HG02938 (cell line): ENCODE data around the gene PALM3.

Experiments used
- ATAC-seq: cut with Tn5 transposase; IDR thresholded peaks from one replicate; pipeline ENCODE4 v1.9.1; 2021; ENCODE audit warnings: mild to moderate bottlenecking, moderate library complexity; ENCODE audit not compliant: unreplicated experiment

The PALM3 gene

DNA sequence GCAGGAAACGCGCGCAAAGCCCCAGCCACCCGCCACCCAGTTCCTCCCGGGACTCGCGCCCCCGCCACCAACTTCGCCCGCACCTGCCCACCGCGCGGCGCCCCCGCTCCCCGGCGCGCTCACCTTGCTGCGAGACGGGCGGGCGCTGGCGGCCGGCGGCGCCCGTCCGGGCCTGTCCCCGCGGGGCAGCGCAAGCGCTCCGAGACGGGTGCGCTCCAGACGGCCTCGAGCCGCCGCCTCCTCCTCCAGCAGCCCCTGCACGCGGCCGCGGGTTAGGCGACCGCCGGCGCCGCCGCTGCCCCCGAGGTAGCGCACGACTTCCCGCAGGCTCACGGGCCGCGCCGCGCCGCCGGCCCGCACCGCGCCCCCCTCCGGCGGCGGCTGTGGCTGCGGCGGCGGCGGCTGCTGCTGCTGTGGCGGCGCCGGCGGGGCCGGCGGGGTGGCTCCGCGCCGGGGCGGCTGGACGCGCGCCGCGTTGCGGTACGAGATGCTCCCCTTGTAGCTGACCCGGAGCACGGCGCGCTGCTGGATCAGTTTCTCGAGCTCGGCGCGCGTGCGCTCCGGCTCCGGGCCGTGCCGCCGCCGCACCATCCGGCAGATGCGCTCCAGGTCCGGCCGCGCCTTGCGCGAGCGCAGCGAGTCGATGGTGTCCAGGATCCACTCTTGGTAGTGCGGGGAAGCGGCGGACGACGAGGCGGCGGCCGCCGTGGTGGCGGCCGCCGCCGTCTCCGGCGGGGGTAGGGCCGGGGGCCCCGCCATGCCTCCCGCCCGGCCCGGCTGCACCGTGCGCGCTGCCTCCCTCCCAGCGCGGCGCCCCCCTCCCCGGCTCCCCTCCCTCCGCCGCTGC, 28.0 kb upstream of the PALM3 start:
- no peak for ATAC-seq

DNA sequence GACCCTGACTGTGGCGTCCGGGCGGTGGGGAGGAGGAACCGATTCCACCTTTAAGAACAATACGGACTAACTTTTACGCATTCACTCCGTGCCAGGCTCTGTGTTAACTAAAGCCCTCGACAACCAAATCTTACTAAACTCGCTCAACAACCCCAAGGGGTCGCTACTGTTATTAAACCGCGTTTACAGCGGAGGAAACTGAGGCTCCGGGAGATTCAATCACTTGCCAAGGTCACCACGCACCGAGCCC, 27.5 kb upstream of the PALM3 start:
- ATAC-seq: no peak

- ATAC-seq: no peak
Observed at GRCh38 chr19:14088634-14089411, 26.9 kb upstream of the PALM3 start.

DNA sequence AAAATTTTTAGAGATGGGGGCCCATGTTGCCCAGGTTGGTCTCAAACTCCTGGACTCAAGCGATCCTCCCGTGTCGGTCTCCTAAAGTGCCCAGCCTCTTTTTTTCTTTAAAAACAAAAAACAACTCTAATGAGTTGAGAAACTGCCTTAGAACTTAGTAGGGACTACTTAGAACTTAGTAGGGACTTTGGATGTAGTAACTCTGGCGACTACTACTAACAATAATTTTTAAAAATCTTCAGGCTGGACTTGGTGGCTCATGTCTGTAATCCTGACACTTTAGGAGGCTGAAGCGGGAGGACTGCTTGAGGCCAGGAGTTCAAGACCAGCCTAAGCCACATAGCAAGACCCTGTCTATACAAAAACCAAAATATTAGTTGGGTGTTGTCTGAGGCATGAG, 24.2 kb upstream of the PALM3 start:
- ATAC-seq: no peak

DNA sequence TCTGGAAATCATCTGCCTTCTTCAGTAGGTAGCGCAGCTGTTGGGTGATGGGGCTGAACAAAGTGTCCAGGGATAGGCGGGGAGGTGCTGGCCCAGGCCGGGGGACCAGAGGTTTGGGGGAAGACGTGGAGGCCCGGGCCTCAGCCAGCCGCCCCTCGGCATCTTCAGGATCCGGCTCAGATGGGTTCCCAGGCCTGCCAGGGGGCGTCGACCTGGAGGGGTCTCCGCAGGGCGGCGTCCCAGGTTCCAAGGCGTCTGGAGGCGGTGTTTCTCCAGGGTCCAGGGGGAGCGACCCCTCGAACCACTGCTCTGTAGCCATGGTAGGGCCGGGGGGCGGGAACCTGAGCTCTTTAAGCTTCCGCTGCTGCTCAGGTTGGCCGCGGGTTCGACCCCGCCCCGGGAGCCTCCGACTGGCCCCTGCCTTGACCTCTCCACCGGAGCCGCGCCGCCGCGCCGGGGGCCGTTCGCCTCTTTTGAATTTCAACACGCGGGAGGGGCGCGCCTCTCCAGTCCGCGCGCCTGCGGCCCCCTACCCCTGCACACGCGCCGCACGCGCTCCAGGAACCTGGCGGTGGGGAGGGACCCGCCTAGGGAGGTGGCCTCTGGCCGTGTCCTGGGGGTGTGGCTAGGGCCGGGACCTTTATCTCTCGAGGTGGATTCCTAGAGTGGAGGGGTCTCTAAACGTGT, 23.6 kb upstream of the PALM3 start, which contains the start of gene C19orf67:
TSS of gene C19orf67 (minus strand) at position 475 of the 687 bp plus-strand sequence. CDS start at position 319, 156 bp downstream.
- ATAC-seq: no peak

DNA sequence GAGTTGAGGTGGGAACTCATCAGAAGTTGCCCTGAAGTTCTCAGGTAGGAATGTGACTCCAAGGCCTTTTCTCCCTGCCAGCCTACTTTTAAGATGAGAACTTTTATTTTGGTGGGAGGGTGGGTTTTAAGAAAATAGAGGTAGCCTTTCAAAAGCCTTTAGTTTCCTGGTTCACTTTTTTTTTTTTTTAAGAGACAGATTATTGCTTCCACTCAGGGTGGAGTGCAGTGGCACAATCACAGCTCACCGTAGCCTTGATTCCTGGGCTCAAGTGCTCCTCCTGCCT, 20.7 kb upstream of the PALM3 start:
- ATAC-seq: no peak

GRCh38 chr19:14081797-14082674, 20.2 kb upstream of the PALM3 start:
- no peak for ATAC-seq

GRCh38 chr19:14080887-14081796, 19.3 kb upstream of the PALM3 start:
- ATAC-seq: peak; percentile 87

GRCh38 chr19:14078411-14078810, 16.5 kb upstream of the PALM3 start:
- ATAC-seq: no peak

- no peak for ATAC-seq
Observed at GRCh38 chr19:14073925-14074838, 12.3 kb upstream of the PALM3 start.

DNA sequence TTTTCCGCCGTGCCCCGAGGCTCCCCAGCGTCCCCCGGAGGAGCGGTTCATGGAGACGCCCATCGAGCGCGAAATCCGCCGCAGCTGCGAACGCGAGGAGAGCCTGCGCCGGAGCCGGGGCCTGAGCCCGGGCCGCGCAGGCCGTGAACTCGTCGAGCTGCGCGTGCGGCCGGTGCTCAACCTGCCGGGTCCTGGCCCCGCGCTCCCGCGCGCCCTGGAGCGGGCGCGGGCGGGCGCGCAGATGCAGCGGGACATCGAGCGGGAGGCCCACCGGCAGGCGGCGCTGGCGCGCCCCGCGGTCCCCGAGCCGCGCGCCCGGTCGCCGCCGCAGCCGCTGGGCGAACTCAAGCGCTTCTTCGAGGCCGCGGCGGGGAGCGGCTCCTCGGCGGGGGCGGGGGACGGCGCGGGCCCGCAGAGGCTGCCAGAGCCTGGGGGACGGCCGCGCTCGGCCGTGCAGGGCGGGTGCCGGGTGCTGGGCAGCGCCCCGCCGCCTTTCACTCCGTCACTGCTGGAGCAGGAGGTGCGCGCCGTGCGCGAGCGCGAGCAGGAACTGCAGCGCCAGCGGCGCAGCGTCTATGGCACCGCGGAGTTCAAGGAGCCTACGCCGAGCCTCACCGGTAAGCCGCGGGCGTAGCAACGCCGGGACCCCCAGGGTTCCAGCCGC, 11.5 kb upstream of the PALM3 start:
- ATAC-seq: peak; percentile 40

DNA sequence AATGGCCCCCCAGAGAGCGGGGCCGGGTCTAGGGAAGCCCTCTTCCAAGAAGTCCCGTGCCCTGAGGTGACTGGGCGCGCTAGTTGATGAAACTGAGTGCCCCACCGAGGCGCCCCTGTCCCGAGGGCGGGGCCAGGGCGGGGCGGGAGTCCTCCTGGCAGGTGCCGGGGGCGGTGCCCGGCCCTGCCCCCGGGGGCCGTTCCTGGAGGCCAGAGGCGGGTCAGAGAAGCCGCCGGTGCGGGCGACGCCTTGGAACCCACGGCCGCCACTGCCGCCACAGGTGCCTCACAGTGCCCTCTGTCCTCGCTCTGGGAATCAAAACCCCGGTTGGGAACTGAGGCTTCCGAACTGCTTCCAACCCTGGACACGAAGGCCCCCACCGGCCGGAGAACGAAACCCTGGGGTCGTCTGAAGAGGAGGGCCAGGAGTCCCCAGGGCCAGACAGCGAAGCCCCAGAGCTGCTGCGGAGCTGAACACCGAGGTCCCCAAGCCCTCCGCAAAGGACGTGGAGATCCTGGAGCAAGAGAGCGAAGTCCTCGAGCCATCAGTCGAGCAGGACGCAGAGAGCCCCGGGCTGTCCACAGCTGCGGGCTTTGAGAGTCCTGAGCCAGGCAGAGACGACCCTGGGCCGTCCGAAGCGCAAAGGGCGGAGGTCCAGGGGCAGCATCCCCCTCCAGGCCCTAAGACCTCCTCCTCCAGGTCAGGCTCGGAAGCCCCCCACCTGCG, 10.8 kb upstream of the PALM3 start, which contains the start of gene MISP3:
TSS of gene MISP3 (plus strand) at position 252 of the 726 bp plus-strand sequence. CDS start 524 bp downstream, outside the sequence.
- ATAC-seq: peak; percentile 13

GRCh38 chr19:14070268-14071050, 8.6 kb upstream of the PALM3 start:
- ATAC-seq: no peak

DNA sequence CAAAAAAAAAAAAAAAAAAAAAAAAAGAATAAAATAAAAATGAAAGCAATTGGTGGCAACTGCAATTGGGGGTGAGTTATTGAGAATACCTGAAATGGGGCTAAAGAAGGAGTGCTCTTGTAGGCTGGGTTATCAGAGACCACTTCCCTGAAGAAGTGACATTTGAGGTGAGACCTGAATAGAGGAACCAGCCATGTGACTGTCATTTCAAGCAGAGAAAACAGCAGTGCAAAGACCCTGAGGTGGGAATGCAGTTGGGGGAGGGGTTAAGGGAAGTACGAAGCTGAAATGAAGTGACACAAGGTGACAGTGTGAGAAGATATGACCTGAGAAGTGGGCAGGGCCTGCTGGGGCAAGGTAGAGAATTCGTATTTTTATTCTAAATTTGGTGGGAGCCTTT, 4.3 kb upstream of the PALM3 start:
- no peak for ATAC-seq

DNA sequence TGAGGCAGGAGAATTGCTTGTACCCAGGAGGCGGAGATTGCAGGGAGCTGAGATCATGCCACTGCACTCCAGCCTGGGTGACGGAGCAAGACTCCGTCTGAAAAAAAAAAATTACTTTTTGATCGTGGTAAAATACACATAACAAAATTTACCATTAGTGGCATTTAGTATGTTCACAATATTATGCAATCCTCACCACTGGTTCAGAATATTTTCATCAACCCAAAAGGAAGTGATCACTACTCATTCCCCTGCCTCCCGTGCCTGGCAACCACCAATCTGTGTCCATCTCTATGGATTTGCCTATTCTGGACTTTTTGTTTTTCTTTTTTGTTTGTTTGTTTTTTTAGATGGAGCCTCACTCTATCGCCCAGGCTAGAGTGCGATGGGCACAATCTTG, 1.2 kb upstream of the PALM3 start:
- no peak for ATAC-seq

- no peak for ATAC-seq
Observed at GRCh38 chr19:14062558-14062855, 631 bp upstream of the PALM3 start.
